DND-41 (cell line): Measurements from ENCODE around the gene CD99L2.

Experiments used
- CTCF ChIP-seq: IDR thresholded peaks from 2 replicates; pipeline ENCODE4 v1.5.1; 2012; ENCODE audit warnings: borderline replicate concordance, low read length, moderate library complexity, mild to moderate bottlenecking; ENCODE audit not compliant: poor library complexity, severe bottlenecking; ENCODE audit errors: extremely low read depth
- EZH2 ChIP-seq: IDR thresholded peaks from 3 replicates; pipeline ENCODE4 v1.6.1; 2012; ENCODE audit warnings: borderline replicate concordance, low read depth, mild to moderate bottlenecking, moderate library complexity, low read length, inconsistent platforms; ENCODE audit not compliant: severe bottlenecking

GRCh38 chrX:150869450-150869849 is 29.0 kb downstream of the CD99L2 start:
- no peak for TF ChIP-seq CTCF
- TF ChIP-seq EZH2: no peak
